ENCODE data around the gene RGS5.

- TF ChIP-seq CTCF (IDR thresholded peaks at IDR 0.05; ENCODE audit: insufficient read depth, low read length) (no peak), POLR2AphosphoS5 (IDR thresholded peaks at IDR 0.05; ENCODE audit: low read depth) (no peak), GABPA (IDR thresholded peaks at IDR 0.05; ENCODE audit: low read depth) (no peak), SPI1 (IDR thresholded peaks at IDR 0.05; ENCODE audit: borderline replicate concordance, low read depth) (no peak)
These were observed 9.0 kb upstream of the RGS5 start for GRCh38 chr1:163211667-163212066.

Measured in HL-60 (cell line).